Stomach (tissue), 9 donors: ENCODE data around the gene DCDC2. TPM values are rescaled to one million over a fixed set of nuclear protein-coding genes. Genes with fewer than 3 reads are reported as not detected.
"Not testable (repeated sequence)": the region's sequence is repeated elsewhere in the genome, so short reads cannot be mapped to it uniquely, and the experiment has no call there.

Source experiments
- DNase-seq, 2 donors: peaks; one replicate each; pipeline versions ENCODE4 v3.0.0 to v3.0.0-alpha.2; 2013 to 2019
- H3K27ac ChIP-seq, 5 donors: fragments of 200-600 bp in 4 of 5; sonication (generic) in 4 of 5; one replicate each; pipeline ENCODE4 v1.5.1; 2013 to 2019; ENCODE audit warnings: mild to moderate bottlenecking in 1 of 5, moderate library complexity in 1 of 5
- H3K27me3 ChIP-seq, 3 donors: fragments of 200-600 bp; sonication (generic); one replicate each; pipeline ENCODE4 v1.5.1; 2017 to 2019; ENCODE audit warnings: mixed run types in 1 of 3
- H3K36me3 ChIP-seq, 4 donors: fragments of 200-600 bp; sonication (generic); 1 replicate in 3 of 4; 2 replicates in 1 of 4; pipeline ENCODE4 v1.5.1; 2016 to 2019
- H3K4me1 ChIP-seq, 4 donors: fragments of 200-600 bp; sonication (generic); one replicate each; pipeline ENCODE4 v1.5.1; 2016 to 2019
- H3K4me3 ChIP-seq, 4 donors: fragments of 200-600 bp; sonication (generic) in 3 of 4; one replicate each; pipeline ENCODE4 v1.5.1; 2016 to 2019; ENCODE audit warnings: mild to moderate bottlenecking in 1 of 4
- H3K9me3 ChIP-seq, 4 donors: fragments of 200-600 bp; sonication (generic); one replicate each; pipeline ENCODE4 v1.5.1; 2016 to 2019
- CTCF ChIP-seq, 7 experiments: fragments of 450-650 bp in 4 of 7; fragments of 200-600 bp in 3 of 7; sonication (generic) in 3 of 7; IDR thresholded peaks; one replicate each; pipeline ENCODE4 v1.5.1; 2016 to 2019; ENCODE audit warnings: antibody characterized with exemption in 7 of 7, control low read depth in 2 of 7, mild to moderate bottlenecking in 1 of 7
- EP300 ChIP-seq: sonication (generic); formaldehyde crosslinking; IDR thresholded peaks from one replicate; pipeline ENCODE4 v1.6.1; 2017; ENCODE audit warnings: antibody characterized with exemption
- POLR2A ChIP-seq, 4 donors: fragments of 450-650 bp; IDR thresholded peaks; one replicate each; pipeline ENCODE4 v1.6.1; 2016; ENCODE audit warnings: antibody characterized with exemption in 4 of 4, control low read depth in 2 of 4, mild to moderate bottlenecking in 1 of 4, moderate library complexity in 1 of 4
- POLR2AphosphoS5 ChIP-seq, 3 donors: sonication (generic); formaldehyde crosslinking; IDR thresholded peaks; one replicate each; pipeline ENCODE4 v1.6.1; 2016; ENCODE audit warnings: antibody characterized with exemption in 3 of 3
- WGBS, 5 donors: extraction: QIAGEN DNeasy Blood & Tissue Kit in 3 of 5; methylation state at CpG; one replicate each; pipeline versions ENCODE4 v1.1.5 to v1.1.7; 2013 to 2018; 5-methylcytosine and 5-hydroxymethylcytosine counted together
- intact Hi-C: fragments of 100-400 bp; cut with DNase I; formaldehyde crosslinking; loops from one replicate; pipeline ENCODE4 v1.15.1; 2023; ENCODE audit warnings: low total_unique reads
- polyA plus RNA-seq, 3 donors: library from polyadenylated mRNA; stranded (reverse); fragments of 200-250 nt; gene quantifications; one replicate each; pipeline ENCODE4 v1.2.3, GENCODE V29; 2013
- total RNA-seq, 5 donors: library from RNA; depleted of rRNA; stranded (reverse); fragments of >200 nt; gene quantifications; one replicate each; pipeline versions ENCODE4 v1.1.0 to v1.2.3, GENCODE V29; 2014 to 2016
- donor health status: healthy with polysubstance abuse.
- donor health status: Bipolar disorder and iron deficiency.
- donor health status: healthy.

Gene DCDC2
- total and polyA plus RNA-seq, 8 donors, result under 0.01 to 2.8 (median 1.4) TPM

DNA sequence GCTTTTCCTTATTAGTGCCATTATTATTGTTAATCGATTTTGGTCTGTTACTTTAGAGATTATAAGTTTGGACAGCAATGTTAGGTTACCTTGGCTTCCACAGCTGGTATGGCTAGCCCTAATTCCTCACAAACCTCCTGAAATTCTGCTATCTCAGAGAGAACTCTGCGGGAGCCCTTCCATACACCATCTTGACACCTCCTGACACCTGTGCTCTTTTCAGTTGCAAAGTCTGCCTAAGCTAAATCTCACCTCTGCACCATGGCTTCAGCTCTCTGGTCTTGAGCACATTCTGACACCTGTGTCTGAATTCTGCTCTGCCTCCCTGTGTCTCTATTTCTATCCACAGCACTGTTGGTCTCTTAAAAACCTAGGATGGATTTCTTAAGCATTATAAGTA lies 106.5 kb downstream of the DCDC2 start:
- Histone ChIP-seq H3K27me3 (no peaks in the 10 kb centered on the region), H3K4me1 (no peaks in the 10 kb centered on the region), H3K36me3 (no peaks in the 10 kb centered on the region), H3K27ac (no peak overlapping the region), H3K4me3 (no peak overlapping the region), H3K9me3 (peaks cover 0 to 6% (median 0%) of the 10 kb centered on the region in 4 donors)
- WGBS, 5 donors, result 65 to 82% (median 77%) methylated on average over 2 of the region's 2 CpGs
- TF ChIP-seq POLR2AphosphoS5 (IDR thresholded peaks at IDR 0.05) (no peak), POLR2A (IDR thresholded peaks at IDR 0.05) (no peak), CTCF (IDR thresholded peaks at IDR 0.05) (no peak), EP300 (no peak)
- no peak for DNase-seq
- intact Hi-C loops, result no loop called here

GRCh38 chr6:24249926-24250325 lies 107.9 kb downstream of the DCDC2 start:
- no peak overlapping the region for H3K4me3 ChIP-seq
- H3K4me1 ChIP-seq, result no peaks in the 10 kb centered on the region
- no peaks in the 10 kb centered on the region for H3K36me3 ChIP-seq
- no peak for DNase-seq
- no peak overlapping the region for H3K27ac ChIP-seq
- peaks cover 0 to 6% (median 0%) of the 10 kb centered on the region in 4 donors for H3K9me3 ChIP-seq
- WGBS, 5 donors, result 63 to 84% (median 79%) methylated on average over 4 of the region's 4 CpGs
- no peak for TF ChIP-seq POLR2AphosphoS5 (IDR thresholded peaks at IDR 0.05)
- TF ChIP-seq CTCF (IDR thresholded peaks at IDR 0.05), result no peak
- TF ChIP-seq EP300, result no peak
- no peaks in the 10 kb centered on the region for H3K27me3 ChIP-seq
- intact Hi-C loops, result no loop called here

- Histone ChIP-seq H3K27me3 (no peaks in the 10 kb centered on the region), H3K27ac (no peak overlapping the region), H3K4me3 (no peak overlapping the region), H3K36me3 (no peaks in the 10 kb centered on the region), H3K4me1 (peaks cover 0 to 4% (median 0%) of the 10 kb centered on the region in 4 donors), H3K9me3 (no peaks in the 10 kb centered on the region)
- WGBS, 5 donors, result 62 to 88% (median 77%) methylated on average over 2 of the region's 2 CpGs
- DNase-seq, result no peak
- TF ChIP-seq CTCF (IDR thresholded peaks at IDR 0.05), result no peak
- TF ChIP-seq POLR2A (IDR thresholded peaks at IDR 0.05), result no peak
- TF ChIP-seq EP300, result no peak
- TF ChIP-seq POLR2AphosphoS5 (IDR thresholded peaks at IDR 0.05), result no peak
- intact Hi-C loops, result no loop called here
These were observed 112.6 kb downstream of the DCDC2 start for GRCh38 chr6:24245275-24245674.

DNA sequence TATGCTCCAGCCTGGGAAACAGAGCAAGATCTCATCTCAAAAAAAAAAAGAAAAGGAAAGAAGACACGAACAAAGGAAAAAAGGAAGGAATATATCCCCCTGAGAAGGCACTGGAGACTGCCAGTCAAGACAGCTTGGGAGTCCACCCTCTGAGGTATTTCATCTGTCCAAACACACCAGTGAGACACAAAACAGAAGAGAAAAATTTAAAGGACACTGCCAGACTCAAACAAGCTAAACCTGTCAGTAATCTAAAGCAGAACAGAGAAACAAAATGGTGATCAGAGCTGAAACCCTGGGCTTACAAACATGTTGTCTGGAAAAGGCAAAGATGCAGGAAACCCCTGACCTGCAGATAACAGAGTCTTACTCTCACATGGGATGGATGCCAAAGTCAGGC lies 114.9 kb downstream of the DCDC2 start:
- peak in 1 of 2 donors; percentile 5 for DNase-seq
- WGBS, 5 donors, result 67 to 73% (median 70%) methylated on average over 1 of the region's 1 CpG
- H3K4me1 ChIP-seq, result peaks cover 0 to 4% (median 0%) of the 10 kb centered on the region in 4 donors

DNA sequence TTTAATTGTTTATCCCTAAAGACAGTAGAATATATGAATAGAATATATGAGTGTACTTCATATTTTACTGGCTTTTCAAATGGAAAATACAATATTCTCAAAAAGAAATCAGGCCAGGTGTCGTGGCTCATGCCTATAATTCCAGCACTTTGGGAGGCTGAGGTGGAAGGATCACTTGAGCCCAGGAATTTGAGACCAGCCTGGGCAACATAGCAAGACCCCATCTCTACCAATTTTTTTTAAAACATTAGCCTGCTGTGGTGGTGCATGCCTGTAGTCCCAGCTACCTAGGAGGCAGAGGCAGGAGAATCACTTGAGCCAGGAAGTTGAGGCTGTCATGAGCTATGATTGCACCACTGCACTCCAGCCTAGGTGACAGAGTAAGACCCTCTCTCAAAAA lies 116.1 kb downstream of the DCDC2 start:
- H3K36me3 ChIP-seq, H3K9me3 ChIP-seq, intact Hi-C loops, H3K27ac ChIP-seq, H3K4me3 ChIP-seq, H3K27me3 ChIP-seq, DNase-seq, H3K4me1 ChIP-seq: not testable (repeated sequence)
- 81 to 92% (median 84%) methylated on average over 1 of the region's 1 CpG for WGBS, 5 donors

More for the DNA sequence above, 114.9 kb downstream of the DCDC2 start:
- Histone ChIP-seq H3K9me3 (no peaks in the 10 kb centered on the region), H3K27ac (no peak overlapping the region), H3K4me3 (no peak overlapping the region), H3K36me3 (no peaks in the 10 kb centered on the region), H3K27me3 (no peaks in the 10 kb centered on the region)
- no peak for TF ChIP-seq POLR2A (IDR thresholded peaks at IDR 0.05)
- intact Hi-C loops, result no loop called here
